Endothelial cell (in vitro differentiated cells): Measurements from ENCODE around the gene RAG1. TPM values are rescaled to one million over a fixed set of nuclear protein-coding genes. Genes with fewer than 3 reads are reported as not detected.

ENCODE experiments used
- DNase-seq: peaks from one replicate; pipeline ENCODE4 v3.0.0; 2021; ENCODE audit warnings: low spot score
- H3K27ac Mint-ChIP-seq: one replicate; pipeline ENCODE4 v1.8.0; 2021; ENCODE audit warnings: mixed read lengths, inconsistent platforms; ENCODE audit not compliant: unreplicated experiment
- H3K27me3 Mint-ChIP-seq: one replicate; pipeline ENCODE4 v1.8.0; 2021; ENCODE audit warnings: mild to moderate bottlenecking, moderate library complexity, mixed read lengths, inconsistent platforms; ENCODE audit not compliant: unreplicated experiment
- H3K36me3 Mint-ChIP-seq: one replicate; pipeline ENCODE4 v1.8.0; 2021; ENCODE audit warnings: mild to moderate bottlenecking, low read depth, mixed read lengths, inconsistent platforms; ENCODE audit not compliant: unreplicated experiment
- H3K4me1 Mint-ChIP-seq: one replicate; pipeline ENCODE4 v1.8.0; 2021; ENCODE audit warnings: mild to moderate bottlenecking, mixed read lengths, inconsistent platforms; ENCODE audit not compliant: unreplicated experiment
- H3K4me3 Mint-ChIP-seq: one replicate; pipeline ENCODE4 v1.8.0; 2021; ENCODE audit warnings: mild to moderate bottlenecking, mixed read lengths, inconsistent platforms; ENCODE audit not compliant: unreplicated experiment
- H3K9me3 Mint-ChIP-seq: one replicate; pipeline ENCODE4 v1.8.0; 2021; ENCODE audit warnings: mixed read lengths, inconsistent platforms; ENCODE audit not compliant: unreplicated experiment
- total RNA-seq: library from RNA; stranded (reverse); fragmentation: NEBNext Ultra II Directional; extraction: Animal tissue kit (Norgen Biotek cat#: 25700); gene quantifications from one replicate; pipeline ENCODE4 v1.2.1, GENCODE V29; 2021; ENCODE audit not compliant: unreplicated experiment
- TF ChIP-seq, protein P1 (sequence below): fragments of 200-600 bp; sonication (generic); IDR thresholded peaks from one replicate; pipeline ENCODE4 v1.5.0; 2021; ENCODE audit warnings: antibody characterized with exemption; ENCODE audit not compliant: unreplicated experiment

Gene RAG1
- total RNA-seq, 1 donor from 2014 or later = 3.9 TPM

DNA sequence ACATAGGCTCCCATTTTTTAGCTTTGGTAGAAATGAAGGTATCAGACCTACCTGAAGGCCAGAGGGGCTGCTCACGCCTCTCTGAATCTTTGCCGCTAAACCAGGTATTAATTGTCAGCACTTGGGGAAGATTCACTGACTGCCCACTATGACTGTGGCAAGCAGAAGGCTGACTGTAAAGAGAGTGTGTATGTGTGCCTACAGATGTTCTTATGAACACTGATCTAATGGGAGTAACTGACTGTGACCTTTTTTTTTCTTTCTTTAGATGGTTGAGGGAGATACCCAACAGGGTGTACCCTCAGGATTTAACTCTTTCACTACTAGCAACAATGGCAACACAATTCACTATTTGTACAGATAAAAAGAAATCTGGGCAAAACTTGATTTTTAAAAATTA lies 30.2 kb downstream of the RAG1 start, which contains the start of gene RAG2:
TSS of gene RAG2 (minus strand) at position 186 of the 400 bp plus-strand sequence. CDS start 4,068 bp downstream, outside the sequence.
- DNase-seq = no peak
- Mint-ChIP-seq H3K27me3 (no peaks in the 10 kb centered on the region), H3K9me3 (no peaks in the 10 kb centered on the region), H3K4me3 (no peak within 1 kb of the TSS), H3K27ac (peak within 1 kb of the TSS; percentile 15), H3K36me3 (no peaks in the 10 kb centered on the region), H3K4me1 (peaks cover 16% of the 10 kb centered on the region)
- TF ChIP-seq, protein P1, sequence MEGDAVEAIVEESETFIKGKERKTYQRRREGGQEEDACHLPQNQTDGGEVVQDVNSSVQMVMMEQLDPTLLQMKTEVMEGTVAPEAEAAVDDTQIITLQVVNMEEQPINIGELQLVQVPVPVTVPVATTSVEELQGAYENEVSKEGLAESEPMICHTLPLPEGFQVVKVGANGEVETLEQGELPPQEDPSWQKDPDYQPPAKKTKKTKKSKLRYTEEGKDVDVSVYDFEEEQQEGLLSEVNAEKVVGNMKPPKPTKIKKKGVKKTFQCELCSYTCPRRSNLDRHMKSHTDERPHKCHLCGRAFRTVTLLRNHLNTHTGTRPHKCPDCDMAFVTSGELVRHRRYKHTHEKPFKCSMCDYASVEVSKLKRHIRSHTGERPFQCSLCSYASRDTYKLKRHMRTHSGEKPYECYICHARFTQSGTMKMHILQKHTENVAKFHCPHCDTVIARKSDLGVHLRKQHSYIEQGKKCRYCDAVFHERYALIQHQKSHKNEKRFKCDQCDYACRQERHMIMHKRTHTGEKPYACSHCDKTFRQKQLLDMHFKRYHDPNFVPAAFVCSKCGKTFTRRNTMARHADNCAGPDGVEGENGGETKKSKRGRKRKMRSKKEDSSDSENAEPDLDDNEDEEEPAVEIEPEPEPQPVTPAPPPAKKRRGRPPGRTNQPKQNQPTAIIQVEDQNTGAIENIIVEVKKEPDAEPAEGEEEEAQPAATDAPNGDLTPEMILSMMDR = no peak

DNA sequence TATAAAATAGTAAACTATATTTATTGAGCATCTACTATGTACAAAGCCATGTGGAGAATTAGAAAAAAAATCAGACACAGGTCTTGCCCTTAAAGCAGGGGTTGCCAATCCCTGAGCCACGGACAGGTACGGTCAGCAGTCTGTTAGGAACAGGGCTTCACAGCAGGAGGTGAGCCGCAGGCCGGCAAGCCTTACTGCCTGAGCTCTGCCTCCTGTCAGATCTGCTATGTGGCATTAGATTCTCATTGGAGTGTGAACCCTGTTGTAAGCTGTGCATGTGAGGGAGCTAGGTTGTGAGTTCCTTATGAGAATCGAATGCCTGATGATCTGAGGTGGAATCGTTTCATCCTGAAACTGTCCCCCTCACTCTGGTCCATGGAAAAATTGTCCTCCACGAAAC lies 32.4 kb downstream of the RAG1 start:
- no peak overlapping the region for H3K4me3 Mint-ChIP-seq
- TF ChIP-seq, protein P1 = no peak
- H3K4me1 Mint-ChIP-seq = peaks cover 12% of the 10 kb centered on the region
- H3K36me3 Mint-ChIP-seq = no peaks in the 10 kb centered on the region
- no peak overlapping the region for H3K27ac Mint-ChIP-seq
- no peak for DNase-seq
- no peaks in the 10 kb centered on the region for H3K9me3 Mint-ChIP-seq
- H3K27me3 Mint-ChIP-seq = no peaks in the 10 kb centered on the region

DNA sequence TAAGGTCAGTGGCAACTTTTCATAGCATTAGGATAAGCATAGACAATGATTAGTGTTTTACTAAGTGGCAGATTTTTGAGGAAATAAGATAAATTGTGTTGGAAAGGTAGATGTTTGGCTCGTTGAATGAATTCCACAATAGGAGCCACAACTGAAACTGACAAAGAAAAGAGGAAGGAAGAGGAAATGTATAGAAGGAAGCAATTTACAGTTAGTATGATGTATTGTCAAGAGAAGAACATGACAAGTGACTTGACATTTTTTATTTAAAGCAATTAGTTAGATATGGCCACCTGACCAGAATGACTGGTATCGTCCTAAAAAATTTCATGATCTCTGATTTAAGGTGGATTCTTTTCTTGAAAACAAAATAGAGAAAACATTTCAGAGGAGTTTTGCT lies 33.3 kb downstream of the RAG1 start:
- H3K27ac Mint-ChIP-seq = no peak overlapping the region
- DNase-seq = no peak
- no peaks in the 10 kb centered on the region for H3K9me3 Mint-ChIP-seq
- no peaks in the 10 kb centered on the region for H3K27me3 Mint-ChIP-seq
- TF ChIP-seq, protein P1 = no peak
- no peaks in the 10 kb centered on the region for H3K36me3 Mint-ChIP-seq
- H3K4me1 Mint-ChIP-seq = peaks cover 12% of the 10 kb centered on the region
- no peak overlapping the region for H3K4me3 Mint-ChIP-seq

DNA sequence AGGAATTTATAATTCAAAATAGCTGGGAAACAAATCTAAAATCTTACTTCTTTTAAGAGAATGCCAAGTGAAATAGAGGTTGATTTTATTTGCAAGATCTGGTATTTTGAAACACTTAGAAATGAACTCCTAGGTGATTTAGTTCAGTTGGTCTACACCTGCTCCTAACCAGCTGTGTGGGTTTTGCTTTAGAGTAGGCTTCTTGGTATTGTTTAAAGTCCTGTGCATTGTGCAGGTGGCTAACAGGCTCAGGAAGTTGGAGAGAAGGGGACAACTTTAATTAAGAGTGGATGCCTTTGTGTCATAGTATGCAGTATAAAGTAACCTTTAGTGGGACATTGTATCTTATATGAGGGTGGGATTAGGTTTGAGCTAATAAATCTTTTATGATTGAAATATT lies 34.3 kb downstream of the RAG1 start:
- no peak overlapping the region for H3K27ac Mint-ChIP-seq
- H3K36me3 Mint-ChIP-seq = no peaks in the 10 kb centered on the region
- no peak for DNase-seq
- TF ChIP-seq, protein P1 = no peak
- H3K4me3 Mint-ChIP-seq = no peak overlapping the region
- H3K27me3 Mint-ChIP-seq = no peaks in the 10 kb centered on the region
- H3K9me3 Mint-ChIP-seq = no peaks in the 10 kb centered on the region
- H3K4me1 Mint-ChIP-seq = peaks cover 12% of the 10 kb centered on the region

DNA sequence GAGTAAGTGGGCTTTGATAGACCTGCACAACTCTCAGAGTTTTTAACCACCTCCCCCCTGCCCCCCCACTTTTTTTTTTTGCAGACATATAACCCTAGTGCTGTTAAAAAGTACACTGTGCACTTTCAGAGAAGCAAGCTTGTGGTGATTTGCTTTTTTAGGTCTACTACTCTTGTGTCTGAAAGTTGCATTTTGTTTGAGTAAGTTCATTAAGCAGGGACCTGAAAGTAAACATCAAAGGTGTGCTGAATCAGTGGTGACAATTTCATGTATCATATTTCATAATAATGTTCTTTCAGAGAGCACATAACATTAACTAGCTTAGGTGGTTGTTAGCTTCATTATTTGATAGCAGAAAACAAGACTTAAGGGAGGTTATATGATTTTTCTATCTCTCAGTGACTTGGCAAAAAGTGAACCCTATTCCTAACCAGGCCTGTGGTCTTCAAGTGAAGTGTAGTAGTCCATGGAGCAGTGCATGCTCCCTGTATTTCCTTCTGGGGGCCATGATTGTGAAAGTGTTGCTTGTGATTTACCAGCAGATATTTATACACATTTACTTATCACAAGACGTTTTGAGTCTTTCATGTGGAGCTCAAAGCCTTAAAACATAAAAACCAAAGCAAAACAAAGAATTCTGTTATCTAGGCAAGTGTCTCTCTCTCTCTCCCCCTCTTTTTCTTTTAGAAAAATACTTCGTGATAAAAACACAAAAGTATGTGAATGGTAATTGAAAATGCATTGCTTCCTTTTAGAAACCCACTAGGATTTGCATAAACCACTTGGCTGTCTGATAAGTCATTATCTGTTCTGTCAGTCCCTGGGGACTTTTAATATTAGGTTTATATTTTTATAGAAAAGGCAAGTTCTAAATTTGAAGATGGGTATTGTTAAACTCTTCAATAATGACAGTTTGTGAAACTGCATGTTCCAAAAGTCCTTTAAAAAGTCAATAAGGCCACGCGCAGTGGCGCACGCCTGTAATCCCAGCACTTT lies 37.7 kb downstream of the RAG1 start:
- TF ChIP-seq, protein P1 = no peak
- H3K4me1 Mint-ChIP-seq = peaks cover 11% of the 10 kb centered on the region
- H3K36me3 Mint-ChIP-seq = no peaks in the 10 kb centered on the region
- no peak overlapping the region for H3K4me3 Mint-ChIP-seq
- DNase-seq = no peak
- no peaks in the 10 kb centered on the region for H3K9me3 Mint-ChIP-seq
- H3K27me3 Mint-ChIP-seq = no peaks in the 10 kb centered on the region
- no peak overlapping the region for H3K27ac Mint-ChIP-seq
